H1 (cell line): ENCODE measurements around the gene RGS9. TPM values are rescaled to one million over a fixed set of nuclear protein-coding genes. Genes with fewer than 3 reads are reported as not detected.

ENCODE experiments used
- CTCF ChIA-PET: fragments of 300-600 bp; sonication (Branson Sonifier 250); formaldehyde crosslinking; loops from one replicate; lab custom pipeline; 2021; ENCODE audit not compliant: partially characterized antibody; lab: Charles Lee
- POLR2A ChIA-PET: fragments of 300-600 bp; sonication (Branson Sonifier 250); formaldehyde crosslinking; loops from one replicate; lab custom pipeline; 2021; ENCODE audit warnings: inconsistent platforms; ENCODE audit not compliant: partially characterized antibody; lab: Charles Lee
- DNase-seq, 2 experiments: peaks; one replicate each; pipeline versions ENCODE4 v3.0.0 to v3.0.0-alpha.2; 2010 to 2022; ENCODE audit warnings: low spot score in 2 of 2, low read depth in 1 of 2, mixed read lengths in 1 of 2
- FAIRE-seq: peaks from 2 replicates; lab custom pipeline; 2011; peaks lifted over from hg19 to GRCh38; lab: Jason Lieb, UNC
- H2AFZ ChIP-seq: 2 replicates; pipeline ENCODE4 v1.8.1; 2012; ENCODE audit warnings: low read length, inconsistent platforms
- H2AK5ac ChIP-seq: 2 replicates; pipeline ENCODE4 v1.6.1; 2013; ENCODE audit warnings: low read depth, low read length
- H2BK120ac ChIP-seq: replicated peaks from 2 replicates; pipeline ENCODE3; 2013; ENCODE audit warnings: low read depth, low read length, inconsistent platforms
- H2BK12ac ChIP-seq: 2 replicates; pipeline ENCODE4 v1.6.1; 2013; ENCODE audit warnings: low read depth, low read length
- H2BK15ac ChIP-seq: 2 replicates; pipeline ENCODE4 v1.6.1; 2013; ENCODE audit warnings: low read length
- H2BK20ac ChIP-seq: 2 replicates; pipeline ENCODE4 v1.6.1; 2013; ENCODE audit warnings: low read length
- H2BK5ac ChIP-seq: 2 replicates; pipeline ENCODE4 v1.6.1; 2013; ENCODE audit warnings: low read depth, low read length
- H3K14ac ChIP-seq: 2 replicates; pipeline ENCODE4 v1.6.1; 2013; ENCODE audit warnings: inconsistent platforms; ENCODE audit not compliant: insufficient read length
- H3K18ac ChIP-seq: 2 replicates; pipeline ENCODE4 v1.6.1; 2013; ENCODE audit warnings: low read length; ENCODE audit errors: extremely low read depth
- H3K23ac ChIP-seq: 2 replicates; pipeline ENCODE4 v1.6.1; 2013; ENCODE audit warnings: inconsistent platforms; ENCODE audit not compliant: insufficient read length
- H3K23me2 ChIP-seq: 2 replicates; pipeline ENCODE4 v1.6.1; 2013; ENCODE audit warnings: low read depth, low read length
- H3K27ac ChIP-seq: 2 replicates; pipeline ENCODE4 v1.6.1; 2011; ENCODE audit warnings: low read depth, low read length, inconsistent platforms
- H3K27me3 ChIP-seq, 4 experiments: replicated peaks in 1 of 4; 1 replicate in 1 of 4; 2 replicates in 3 of 4; pipeline versions ENCODE4 v1.6.1 to v1.8.1; 2011 to 2013; ENCODE audit warnings: low read length in 3 of 4, mild to moderate bottlenecking in 3 of 4, inconsistent platforms in 2 of 4, mixed read lengths in 2 of 4, moderate library complexity in 1 of 4; ENCODE audit not compliant: control insufficient read depth in 3 of 4, insufficient read depth in 3 of 4; ENCODE audit errors: extremely low read depth in 1 of 4
- H3K36me3 ChIP-seq, 4 experiments: 2 replicates each; pipeline versions ENCODE4 v1.6.1 to v1.8.1; 2011 to 2013; ENCODE audit warnings: mild to moderate bottlenecking in 4 of 4, low read length in 3 of 4, moderate library complexity in 2 of 4, control low read depth in 1 of 4, inconsistent platforms in 1 of 4; ENCODE audit not compliant: insufficient read depth in 4 of 4, control insufficient read depth in 2 of 4
- H3K4ac ChIP-seq: replicated peaks from 2 replicates; pipeline ENCODE3; 2013; ENCODE audit warnings: low read length, low read depth, mixed read lengths, inconsistent platforms; ENCODE audit not compliant: insufficient read length
- H3K4me1 ChIP-seq, 4 experiments: replicated peaks in 1 of 4; 1 replicate in 1 of 4; 2 replicates in 3 of 4; pipeline versions ENCODE4 v1.6.1 to v1.8.1; 2011 to 2013; ENCODE audit warnings: low read length in 3 of 4, inconsistent platforms in 2 of 4, mixed read lengths in 1 of 4; ENCODE audit not compliant: insufficient read depth in 4 of 4, control insufficient read depth in 3 of 4
- H3K4me2 ChIP-seq, 2 experiments: 2 replicates each; pipeline versions ENCODE4 v1.6.1 to v1.8.1; 2011 to 2013; ENCODE audit warnings: low read depth in 2 of 2, low read length in 2 of 2, control low read depth in 1 of 2, inconsistent platforms in 1 of 2, mild to moderate bottlenecking in 1 of 2; ENCODE audit not compliant: insufficient read depth in 1 of 2
- H3K4me3 ChIP-seq, 4 experiments: fragments of 200-600, 300-600 bp in 1 of 4; sonication (generic), shearing (Covaris generic), sonication (Bioruptor Twin) in 1 of 4; 2 replicates each; pipeline versions ENCODE4 v1.5.1 to v1.8.1; 2011 to 2016; ENCODE audit warnings: low read length in 4 of 4, low read depth in 3 of 4, control low read depth in 2 of 4, inconsistent platforms in 2 of 4, mild to moderate bottlenecking in 2 of 4, mixed read lengths in 1 of 4, moderate library complexity in 1 of 4; ENCODE audit not compliant: insufficient read depth in 2 of 4; ENCODE audit errors: extremely low read depth in 1 of 4
- H3K56ac ChIP-seq: replicated peaks from 2 replicates; pipeline ENCODE3; 2013; ENCODE audit warnings: low read depth, mild to moderate bottlenecking, mixed read lengths, low read length, inconsistent platforms; ENCODE audit not compliant: insufficient read length
- H3K79me1 ChIP-seq: 2 replicates; pipeline ENCODE4 v1.6.1; 2013; ENCODE audit warnings: low read depth, low read length, control low read depth
- H3K79me2 ChIP-seq, 2 experiments: 2 replicates each; pipeline versions ENCODE4 v1.6.1 to v1.8.1; 2012 to 2013; ENCODE audit warnings: low read length in 2 of 2, mild to moderate bottlenecking in 2 of 2, inconsistent platforms in 1 of 2; ENCODE audit not compliant: insufficient read depth in 2 of 2, control insufficient read depth in 1 of 2
- H3K9ac ChIP-seq, 4 experiments: replicated peaks in 1 of 4; 1 replicate in 1 of 4; 2 replicates in 3 of 4; pipeline versions ENCODE4 v1.6.1 to v1.8.1; 2011 to 2013; ENCODE audit warnings: low read depth in 3 of 4, low read length in 3 of 4, control low read depth in 2 of 4, mild to moderate bottlenecking in 2 of 4, moderate library complexity in 2 of 4, inconsistent platforms in 1 of 4; ENCODE audit errors: extremely low read depth in 1 of 4
- H3K9me3 ChIP-seq, 2 experiments: 2 replicates each; pipeline versions ENCODE4 v1.6.1 to v1.8.1; 2012 to 2013; ENCODE audit warnings: mild to moderate bottlenecking in 2 of 2, moderate library complexity in 2 of 2, control low read depth in 1 of 2, inconsistent platforms in 1 of 2, low read depth in 1 of 2, low read length in 1 of 2, mixed read lengths in 1 of 2; ENCODE audit not compliant: insufficient read depth in 2 of 2
- H4K20me1 ChIP-seq, 2 experiments: replicated peaks in 1 of 2; 2 replicates each; pipeline versions ENCODE3 to v1.8.1; 2011 to 2013; ENCODE audit warnings: inconsistent platforms in 2 of 2, low read length in 2 of 2, mild to moderate bottlenecking in 1 of 2; ENCODE audit not compliant: insufficient read depth in 2 of 2, control insufficient read depth in 1 of 2
- H4K5ac ChIP-seq: 2 replicates; pipeline ENCODE4 v1.6.1; 2013; ENCODE audit warnings: low read length, low read depth, mixed read lengths, inconsistent platforms; ENCODE audit not compliant: insufficient read length
- H4K8ac ChIP-seq: 2 replicates; pipeline ENCODE4 v1.8.0; 2013; ENCODE audit warnings: mild to moderate bottlenecking, moderate library complexity, low read length, inconsistent platforms; ENCODE audit not compliant: insufficient read depth; ENCODE audit errors: extremely low read depth
- H4K91ac ChIP-seq: replicated peaks from 2 replicates; pipeline ENCODE3; 2013; ENCODE audit warnings: low read length, mixed read lengths, inconsistent platforms; ENCODE audit not compliant: insufficient read length
- ATF3 ChIP-seq: IDR thresholded peaks from 2 replicates; pipeline ENCODE4 v1.6.1; 2011; ENCODE audit warnings: low read depth, mild to moderate bottlenecking, low read length; ENCODE audit not compliant: insufficient read depth
- BRCA1 ChIP-seq: IDR thresholded peaks from 2 replicates; pipeline ENCODE4 v1.6.1; 2012; ENCODE audit warnings: low read depth, low read length, improper control_type of control experiment
- FOSL1 ChIP-seq: IDR thresholded peaks from 2 replicates; pipeline ENCODE4 v1.6.1; 2011; ENCODE audit warnings: mild to moderate bottlenecking, low read depth, low read length, moderate library complexity; ENCODE audit not compliant: insufficient read depth
- HDAC2 ChIP-seq, 2 experiments: fragments of 300-600 bp in 1 of 2; sonication (generic) in 1 of 2; IDR thresholded peaks; 2 replicates each; pipeline ENCODE4 v1.6.1; 2011 to 2012; ENCODE audit warnings: low read depth in 2 of 2, low read length in 2 of 2, mild to moderate bottlenecking in 2 of 2, moderate library complexity in 2 of 2, borderline replicate concordance in 1 of 2, inconsistent platforms in 1 of 2
- KDM5A ChIP-seq: fragments of 200-600 bp; IDR thresholded peaks from 2 replicates; pipeline ENCODE4 v1.7.1; 2012; ENCODE audit warnings: mild to moderate bottlenecking, low read length, inconsistent platforms, mixed read lengths
- NRF1 ChIP-seq: IDR thresholded peaks from 2 replicates; pipeline ENCODE4 v1.6.1; 2011; ENCODE audit warnings: mild to moderate bottlenecking, low read depth, low read length, improper control_type of control experiment
- SP4 ChIP-seq: IDR thresholded peaks from 2 replicates; pipeline ENCODE4 v1.6.1; 2012; ENCODE audit warnings: low read length, inconsistent platforms
- SUZ12 ChIP-seq: fragments of 200-600 bp; sonication (generic); IDR thresholded peaks from 2 replicates; pipeline ENCODE4 v1.6.1; 2012; ENCODE audit warnings: mild to moderate bottlenecking, inconsistent platforms, low read length, moderate library complexity, mixed read lengths
- TAF1 ChIP-seq: IDR thresholded peaks from 2 replicates; pipeline ENCODE4 v1.6.1; 2011; ENCODE audit warnings: mild to moderate bottlenecking, low read depth, low read length
- WGBS, 2 experiments: shearing (Covaris generic) in 1 of 2; methylation state at CpG; one replicate each; pipeline versions ENCODE4 v1.1.6 to v1.1.7; 2013 to 2015; ENCODE audit warnings: low lambda C conversion rate in 2 of 2, mixed read lengths in 2 of 2, inconsistent platforms in 1 of 2, low coverage in 1 of 2, missing lambda C conversion rate in 1 of 2; ENCODE audit not compliant: insufficient replicate concordance in 2 of 2, insufficient coverage in 1 of 2, insufficient read length in 1 of 2; ENCODE audit errors: extremely low coverage in 1 of 2, missing lambda C conversion rate in 1 of 2; 5-methylcytosine and 5-hydroxymethylcytosine counted together
- polyA plus RNA-seq, 7 experiments: library from polyadenylated mRNA; depleted of rRNA in 3 of 7; stranded (reverse) in 5 of 7; unstranded in 2 of 7; fragments of >200 nt in 5 of 7; fragments of 200-250 nt in 2 of 7; gene quantifications; 1 replicate in 5 of 7; 2 replicates in 1 of 7; 4 replicates in 1 of 7; pipeline versions ENCODE4 v1.2.1 to v1.2.3, GENCODE V29; 2011 to 2013; ENCODE audit warnings: missing spikeins in 2 of 7, mixed read lengths in 2 of 7
- total RNA-seq: library from RNA; stranded (reverse); fragmentation: NEBNext Ultra II Directional; extraction: Animal tissue kit (Norgen Biotek cat#: 25700); gene quantifications from 2 replicates; pipeline ENCODE4 v1.2.1, GENCODE V29; 2021
- TF ChIP-seq, protein P1 (sequence below): IDR thresholded peaks from 2 replicates; pipeline ENCODE4 v1.6.1; 2011; ENCODE audit warnings: low read length, improper control_type of control experiment

Gene RGS9
- total and polyA plus RNA-seq, 2 of the 8 experiments (the other 6 are each of a cell fraction or from before 2014, with no cell fraction given): 8.9 to 20.5 TPM

GRCh38 chr17:65109990-65110680 is 27.0 kb upstream of the RGS9 start:
- no peaks in the 10 kb centered on the region for H3K79me2 ChIP-seq
- H2BK15ac ChIP-seq: no peak overlapping the region
- no peaks in the 10 kb centered on the region; a peak in 1 of 4 replicates for H3K9me3 ChIP-seq
- H2BK20ac ChIP-seq: no peak overlapping the region
- H2BK5ac ChIP-seq: no peak overlapping the region
- DNase-seq (no peak), FAIRE-seq (no peak)
- no peaks in the 10 kb centered on the region for H3K79me1 ChIP-seq
- H2AFZ ChIP-seq: no peak overlapping the region
- peaks cover 0 to 3% (median under 1%) of the 10 kb centered on the region in 4 experiments; a peak in 1 of 8 replicates for H3K36me3 ChIP-seq
- no peak overlapping the region for H4K5ac ChIP-seq
- H4K20me1 ChIP-seq: no peaks in the 10 kb centered on the region
- H3K56ac ChIP-seq: no peak overlapping the region
- no peak for TF ChIP-seq SP4
- TF ChIP-seq NRF1: no peak
- no peak for TF ChIP-seq BRCA1
- TF ChIP-seq FOSL1: no peak
- no peak for TF ChIP-seq ATF3
- no peak for TF ChIP-seq KDM5A
- no peak for TF ChIP-seq SUZ12
- TF ChIP-seq HDAC2 (IDR thresholded peaks at IDR 0.05; ENCODE audit: borderline replicate concordance in 1 of 2, low read depth in 2 of 2, low read length in 2 of 2): no peak
- TF ChIP-seq, protein P1, sequence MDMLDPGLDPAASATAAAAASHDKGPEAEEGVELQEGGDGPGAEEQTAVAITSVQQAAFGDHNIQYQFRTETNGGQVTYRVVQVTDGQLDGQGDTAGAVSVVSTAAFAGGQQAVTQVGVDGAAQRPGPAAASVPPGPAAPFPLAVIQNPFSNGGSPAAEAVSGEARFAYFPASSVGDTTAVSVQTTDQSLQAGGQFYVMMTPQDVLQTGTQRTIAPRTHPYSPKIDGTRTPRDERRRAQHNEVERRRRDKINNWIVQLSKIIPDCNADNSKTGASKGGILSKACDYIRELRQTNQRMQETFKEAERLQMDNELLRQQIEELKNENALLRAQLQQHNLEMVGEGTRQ: no peak
- no peak for TF ChIP-seq TAF1
- H3K27me3 ChIP-seq: no peaks in the 10 kb centered on the region
- H2BK12ac ChIP-seq: no peak overlapping the region
- no peak overlapping the region for H3K18ac ChIP-seq
- no peak overlapping the region for H3K4ac ChIP-seq
- no peak overlapping the region for H3K4me2 ChIP-seq
- 92% methylated on average over 2 of the region's 2 CpGs; no CpG with 5 or more reads in 1 of the 2 experiments for WGBS, 2 experiments
- H3K14ac ChIP-seq: no peak overlapping the region
- H3K4me1 ChIP-seq: no peaks in the 10 kb centered on the region
- CTCF ChIA-PET: no interaction called here
- H3K4me3 ChIP-seq: no peak overlapping the region
- H2BK120ac ChIP-seq: no peak overlapping the region
- H3K23me2 ChIP-seq: no peaks in the 10 kb centered on the region
- H4K91ac ChIP-seq: no peak overlapping the region
- no peak overlapping the region for H4K8ac ChIP-seq
- no peak overlapping the region for H3K27ac ChIP-seq
- H2AK5ac ChIP-seq: no peak overlapping the region
- H3K9ac ChIP-seq: no peak overlapping the region
- H3K23ac ChIP-seq: no peak overlapping the region
- POLR2A ChIA-PET: interaction anchor here (1.7 kb wide), 1 partner anchor 9 kb away, joined by 3 read pairs; no protein-coding TSS in a partner anchor
